SH-SY5Y (cell line): ENCODE results near the gene KCNF1.

ENCODE experiments used
- GATA2 ChIP-seq: IDR thresholded peaks from 2 replicates; pipeline ENCODE4 v1.6.1; 2011; ENCODE audit warnings: mild to moderate bottlenecking, low read depth, low read length
- GATA3 ChIP-seq: IDR thresholded peaks from 2 replicates; pipeline ENCODE4 v1.6.1; 2011; ENCODE audit warnings: low read depth, mild to moderate bottlenecking, low read length, moderate library complexity

KCNF1 gene

DNA sequence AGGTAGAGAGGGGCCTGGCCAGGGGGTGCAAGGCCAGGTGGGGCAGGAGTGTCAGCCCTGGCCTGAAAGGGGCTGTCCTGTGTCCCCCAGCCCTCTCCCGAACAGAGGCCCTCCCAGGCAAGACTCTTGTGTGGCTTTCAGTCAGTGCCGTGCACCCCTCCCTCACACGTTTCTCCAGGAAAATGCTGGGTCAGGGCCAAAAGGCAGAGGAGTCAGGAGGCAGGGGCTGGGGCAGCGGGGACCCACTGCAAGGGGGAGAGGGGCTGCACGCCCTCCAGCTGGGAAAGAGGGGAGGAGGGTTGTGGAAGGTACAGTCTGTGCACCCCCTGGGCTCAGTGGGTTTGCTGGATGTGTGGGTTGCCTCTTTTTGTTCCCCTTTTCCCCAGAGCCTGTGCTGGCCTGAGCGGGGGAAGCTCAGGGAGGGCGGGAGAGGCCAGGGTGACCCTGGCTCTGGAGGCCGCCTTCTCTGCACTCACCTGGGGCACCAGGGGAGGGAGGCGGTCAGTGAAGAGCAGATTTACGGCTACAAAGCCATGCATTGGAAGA is 4.1 kb downstream of the KCNF1 start:
- TF ChIP-seq GATA2, result no peak
- no peak for TF ChIP-seq GATA3

DNA sequence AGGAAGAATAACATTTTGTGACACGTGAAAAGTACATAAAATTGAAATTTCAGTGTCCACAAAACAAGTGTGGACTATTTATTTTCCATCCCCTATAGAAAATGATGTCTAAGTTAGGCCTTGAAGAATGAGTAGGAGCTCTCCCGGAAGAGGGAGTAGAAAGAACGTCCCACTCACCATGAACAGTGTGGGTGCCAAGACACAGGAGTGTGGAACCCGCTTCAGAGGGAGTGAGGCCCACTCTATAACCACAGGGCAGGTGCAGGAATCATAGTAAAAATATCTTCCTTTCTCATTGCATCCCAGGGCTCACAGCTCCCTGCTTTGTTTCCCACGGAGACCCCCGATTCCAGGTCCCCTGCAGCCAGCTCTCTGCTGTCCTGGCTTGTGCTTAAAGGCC is 5.2 kb downstream of the KCNF1 start:
- no peak for TF ChIP-seq GATA3
- no peak for TF ChIP-seq GATA2

DNA sequence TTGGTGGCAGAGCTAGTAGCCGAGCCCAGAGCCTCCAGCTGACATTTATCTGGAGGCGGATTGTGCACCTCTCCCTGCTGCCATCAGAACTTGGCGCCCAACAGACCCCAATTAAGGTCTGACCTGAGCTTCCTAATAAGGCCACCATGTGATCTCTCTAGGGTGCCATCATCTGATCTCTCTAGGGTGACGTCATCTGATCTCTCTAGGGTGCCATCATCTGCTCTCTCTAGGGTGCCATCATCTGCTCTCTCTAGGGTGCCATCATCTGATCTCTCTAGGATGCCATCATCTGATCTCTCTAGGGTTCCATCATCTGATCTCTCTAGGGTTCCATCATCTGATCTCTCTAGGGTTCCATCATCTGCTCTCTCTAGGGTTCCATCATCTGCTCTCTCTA is 6.2 kb downstream of the KCNF1 start:
- TF ChIP-seq GATA3, result no peak
- no peak for TF ChIP-seq GATA2

DNA sequence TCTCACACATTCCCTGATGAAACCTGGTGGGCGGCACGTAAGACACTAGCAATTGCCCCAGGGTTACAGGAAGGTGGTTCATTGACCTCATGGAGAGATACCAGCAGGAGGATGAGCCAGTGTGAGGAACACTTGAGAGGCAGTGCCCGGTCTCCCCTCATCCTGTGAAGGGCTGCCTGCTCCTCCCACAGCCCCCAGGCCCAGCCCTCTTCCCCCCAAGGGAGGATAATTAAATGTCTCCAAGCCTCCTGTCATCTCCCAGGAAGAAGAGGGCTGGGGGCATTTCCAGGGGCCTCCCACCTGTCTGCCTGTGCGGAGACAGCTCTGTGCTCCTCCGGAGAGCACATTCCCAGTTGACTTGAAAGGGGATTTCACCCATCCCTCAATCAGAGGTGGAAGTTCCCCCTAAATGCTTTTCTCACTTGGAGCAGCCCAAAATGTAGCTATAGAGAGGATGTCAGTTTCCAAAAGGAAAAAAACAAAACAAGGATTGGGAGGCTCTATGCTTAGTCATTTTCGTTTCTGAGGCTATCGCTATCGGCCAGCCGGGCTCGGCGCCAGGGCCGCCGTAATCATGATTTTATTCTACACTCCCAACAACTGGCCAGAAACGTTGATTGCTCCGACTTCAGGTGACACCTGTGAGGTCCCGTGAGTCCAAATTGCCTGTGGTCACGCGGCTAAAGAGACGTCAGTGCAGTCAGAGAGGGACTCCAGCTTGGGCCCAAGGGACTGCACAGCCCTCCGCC is 7.1 kb downstream of the KCNF1 start:
- TF ChIP-seq GATA3 (no peak), GATA2 (no peak)

DNA sequence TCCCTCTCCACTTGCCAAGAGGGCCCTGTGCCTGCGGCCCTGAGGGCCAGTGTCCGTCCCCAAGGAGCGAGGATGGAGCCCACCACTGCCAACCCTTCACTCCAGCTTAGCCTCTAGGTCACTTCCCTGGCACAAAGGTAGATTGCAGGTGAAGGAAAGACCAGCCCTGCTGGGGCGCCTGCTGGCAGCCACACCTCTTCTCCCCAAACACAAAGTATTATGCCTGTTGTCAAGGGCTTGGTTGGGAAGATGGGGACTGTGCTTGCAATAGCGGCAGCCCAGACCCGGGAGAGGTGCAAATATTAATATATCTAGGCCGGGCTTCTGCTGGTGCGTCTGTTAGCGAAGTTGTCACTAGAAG is 7.7 kb downstream of the KCNF1 start:
- TF ChIP-seq GATA3 (no peak), GATA2 (no peak)

DNA sequence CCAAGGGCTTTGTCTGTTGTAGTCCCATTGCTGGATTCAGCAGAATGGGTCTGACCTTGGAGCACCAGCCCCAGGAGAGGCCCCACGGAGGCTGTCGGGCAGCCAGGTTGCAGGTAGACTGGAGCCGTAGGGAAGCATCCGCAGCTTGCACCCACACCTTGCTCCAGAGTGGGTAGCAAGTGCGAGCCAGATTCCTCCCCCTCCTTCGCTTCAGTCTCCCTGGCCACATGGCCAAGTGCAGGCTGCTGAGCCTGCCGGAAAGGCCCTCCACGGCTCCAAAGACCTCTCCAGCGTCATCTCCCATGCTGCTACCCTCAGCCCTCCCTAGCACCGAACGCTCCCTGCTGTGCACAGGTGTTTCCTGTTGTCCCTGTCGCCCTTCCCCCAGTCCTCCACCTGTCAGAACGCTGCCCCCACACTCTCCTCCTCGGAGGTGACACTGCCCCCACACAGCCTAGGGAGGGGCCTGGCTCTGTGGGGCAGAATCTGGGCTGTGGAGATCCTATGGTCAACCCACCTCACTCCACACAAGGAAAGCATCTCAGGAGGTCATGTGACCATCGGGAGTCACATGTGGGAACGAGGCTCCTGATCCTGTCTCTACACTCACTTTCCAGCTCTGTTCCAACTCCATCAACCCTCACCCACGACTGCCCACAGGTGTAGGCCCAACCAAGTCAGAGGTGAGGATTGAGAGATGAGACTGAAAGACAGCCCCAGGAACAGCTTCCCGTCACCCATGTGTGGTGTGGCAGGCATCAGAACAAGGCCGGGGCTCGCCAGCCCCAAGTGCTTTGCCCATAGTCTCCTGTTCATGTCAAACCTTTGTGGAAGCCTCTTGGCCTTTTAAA is 8.3 kb downstream of the KCNF1 start:
- TF ChIP-seq GATA3 (no peak), GATA2 (no peak)

DNA sequence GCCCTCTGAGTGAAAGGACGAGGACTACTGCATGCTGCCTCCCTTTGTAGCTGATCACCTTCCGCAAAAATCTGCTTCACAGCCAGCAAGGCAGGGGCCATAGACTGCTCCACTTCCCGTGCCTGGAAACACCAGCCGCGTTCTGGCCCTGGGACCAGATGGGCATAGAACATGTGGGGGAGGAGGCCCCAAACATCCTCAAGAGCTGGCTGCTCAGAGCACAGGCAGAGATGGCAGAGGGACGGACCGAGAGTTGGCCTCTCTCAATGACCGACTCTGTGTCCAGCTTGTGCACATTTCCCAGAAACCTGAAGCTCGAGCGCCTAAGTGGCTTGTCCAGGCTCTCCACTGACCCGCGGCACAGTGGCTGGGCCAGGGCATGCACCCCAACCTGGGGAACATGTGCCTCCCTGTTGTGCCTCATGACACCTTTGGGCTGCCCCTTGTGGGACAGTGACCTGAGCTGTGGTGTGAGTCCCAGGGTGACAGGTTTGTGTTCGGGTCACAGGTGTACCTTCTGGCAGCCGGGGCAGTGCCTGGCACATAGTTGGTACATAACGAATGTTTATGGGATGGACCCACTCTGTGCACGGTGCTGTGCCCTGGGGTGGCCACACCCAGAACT is 9.1 kb downstream of the KCNF1 start:
- TF ChIP-seq GATA3 (no peak), GATA2 (no peak)

DNA sequence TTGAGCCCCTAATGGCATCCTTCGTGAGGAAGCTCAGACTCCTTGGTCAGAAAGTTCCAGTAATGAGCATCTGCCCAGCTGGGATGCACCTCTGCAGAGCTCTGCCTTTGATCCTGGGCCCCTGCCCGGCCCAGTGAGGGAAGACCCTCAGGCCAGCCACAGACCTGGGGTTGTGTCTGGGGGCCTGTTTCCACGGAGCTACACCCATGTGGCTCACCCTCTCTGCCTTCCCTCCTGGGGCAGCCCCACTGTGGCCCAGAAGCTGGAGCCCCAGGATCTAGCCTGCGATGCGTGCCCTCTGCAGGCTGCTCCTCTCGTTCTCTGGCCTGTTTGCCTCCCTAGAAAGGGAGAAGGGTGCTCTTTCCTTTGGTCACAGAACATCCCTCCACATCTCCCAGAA is 9.8 kb downstream of the KCNF1 start:
- TF ChIP-seq GATA2, result no peak
- no peak for TF ChIP-seq GATA3

DNA sequence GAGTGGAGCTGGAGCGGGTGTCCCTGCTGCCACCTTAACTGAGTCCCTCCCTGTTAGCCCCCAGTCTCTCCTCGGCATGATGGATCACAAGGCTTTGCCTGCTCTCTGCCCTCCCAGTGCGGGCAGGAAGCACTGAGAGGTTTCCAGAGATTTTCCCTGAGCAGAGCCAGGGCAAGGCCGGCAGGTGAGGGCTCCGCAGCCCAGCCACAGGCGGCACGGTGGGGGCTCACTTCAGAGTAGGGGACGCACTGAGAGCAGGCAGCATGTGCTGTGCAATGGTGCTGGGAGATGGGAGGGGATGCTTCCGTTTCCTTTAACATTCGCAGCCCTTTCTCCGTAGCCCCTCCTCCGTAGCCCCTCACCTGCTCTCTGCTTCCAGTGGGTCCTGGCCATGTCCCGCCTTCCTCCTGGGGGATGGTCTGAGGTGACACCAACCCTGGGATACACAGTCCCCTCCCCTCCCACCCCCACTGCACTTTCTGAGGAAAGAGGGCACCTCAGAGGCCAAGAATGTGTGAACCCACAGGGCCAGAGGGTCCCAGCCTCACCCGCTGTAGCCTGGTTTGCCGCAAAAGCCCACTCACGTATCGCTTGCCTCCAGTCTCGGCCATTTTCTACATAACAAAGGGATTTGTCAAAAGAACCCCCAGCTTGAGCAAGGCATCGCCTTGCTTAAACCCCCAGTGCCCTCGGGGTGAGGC is 10.7 kb downstream of the KCNF1 start:
- no peak for TF ChIP-seq GATA3
- no peak for TF ChIP-seq GATA2

DNA sequence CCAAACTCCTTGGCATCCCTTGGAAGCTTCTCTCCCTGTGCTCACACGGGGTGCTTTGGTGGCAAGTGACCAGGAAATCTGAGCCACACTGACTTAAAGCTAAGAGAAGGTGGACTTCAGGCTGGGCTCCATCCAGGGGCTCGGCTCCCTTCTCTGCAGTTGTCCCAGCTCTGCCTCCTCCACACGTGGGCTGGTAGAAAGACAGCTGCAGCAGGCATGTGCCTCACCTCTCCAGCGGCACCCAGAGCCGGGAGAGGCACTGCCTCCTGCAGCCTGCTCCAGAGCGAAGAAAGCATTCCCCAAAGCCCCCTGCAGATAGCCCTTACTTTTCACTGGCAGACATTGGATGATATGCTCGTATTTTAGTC is 11.3 kb downstream of the KCNF1 start:
- TF ChIP-seq GATA2, result no peak
- no peak for TF ChIP-seq GATA3

DNA sequence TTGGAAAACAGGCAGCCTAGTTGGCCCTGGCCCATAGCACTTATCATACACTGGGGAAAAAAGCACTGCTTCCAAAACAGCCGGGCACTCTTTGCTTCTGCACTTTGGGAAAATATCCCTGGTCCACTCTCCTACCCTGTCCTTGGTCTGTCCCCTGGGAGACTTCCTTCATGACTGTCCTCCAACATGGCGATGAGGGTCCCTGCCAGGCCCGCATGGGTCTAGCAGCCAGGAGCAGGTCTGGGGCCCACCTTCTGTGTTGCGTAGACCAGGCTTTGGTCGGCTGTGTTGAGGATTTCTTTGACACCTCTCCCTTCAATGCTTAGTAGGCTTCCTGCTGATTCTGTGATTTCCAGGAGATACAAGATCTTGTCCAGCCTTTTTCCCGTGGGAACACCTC is 12.2 kb downstream of the KCNF1 start:
- no peak for TF ChIP-seq GATA3
- no peak for TF ChIP-seq GATA2

DNA sequence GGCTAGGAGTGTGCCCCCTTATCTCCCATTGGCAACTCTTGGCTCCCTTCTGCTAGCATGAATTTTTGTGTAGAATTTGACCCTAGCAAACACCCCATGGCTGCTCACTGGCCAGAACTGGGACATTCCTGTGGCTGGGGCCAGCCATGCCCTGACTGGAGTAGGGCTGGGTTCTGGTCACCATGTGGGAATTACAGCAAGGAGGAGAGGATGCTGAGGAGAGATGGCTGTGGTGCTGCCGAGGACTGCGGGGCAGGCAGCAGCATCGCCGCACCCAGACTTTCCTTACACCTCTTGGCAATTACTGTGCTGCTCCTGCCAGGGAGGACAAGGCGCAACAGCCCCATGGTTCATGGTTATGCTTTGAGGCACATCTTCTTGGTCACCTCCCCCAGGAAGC is 12.7 kb downstream of the KCNF1 start:
- TF ChIP-seq GATA3 (no peak), GATA2 (no peak)

DNA sequence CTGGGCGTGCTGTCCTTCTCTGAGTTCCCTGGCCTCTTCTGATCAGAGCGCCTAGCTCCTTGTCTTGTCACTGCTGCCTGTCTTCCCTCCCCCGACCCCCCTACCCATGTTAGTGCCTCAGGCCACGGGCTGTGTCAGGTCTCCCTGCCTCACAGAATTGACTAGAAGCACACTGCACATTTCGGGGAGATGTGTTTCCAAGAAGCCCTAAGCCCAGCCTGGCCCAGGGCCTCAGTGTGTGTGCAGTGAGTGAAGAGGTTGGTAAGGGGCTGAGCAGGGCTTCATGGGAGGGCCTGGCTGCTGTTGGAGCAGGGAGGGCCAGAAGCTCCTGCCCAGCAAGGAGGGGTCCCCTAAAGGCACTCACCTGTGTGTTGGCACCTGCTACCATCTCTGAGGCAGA is 13.1 kb downstream of the KCNF1 start:
- no peak for TF ChIP-seq GATA2
